Aorta (tissue), 5 donors: ENCODE results near the gene RAF1. TPM values are rescaled to one million over a fixed set of nuclear protein-coding genes. Genes with fewer than 3 reads are reported as not detected.
"Not testable (repeated sequence)": the region's sequence is repeated elsewhere in the genome, so short reads cannot be mapped to it uniquely, and the experiment has no call there.

Experiments
- ATAC-seq: fragments of 200-7000 bp; cut with Tn5 transposase; one replicate; pipeline ENCODE4 v1.9.1; 2022; ENCODE audit warnings: moderate library complexity; ENCODE audit not compliant: low FRiP score
- DNase-seq, 2 donors: peaks; one replicate each; pipeline ENCODE4 v3.0.0-alpha.2; 2020
- H3K27ac ChIP-seq, 2 donors: one replicate each; pipeline ENCODE4 v1.5.1; 2013; ENCODE audit warnings: low read length in 2 of 2, mild to moderate bottlenecking in 2 of 2, moderate library complexity in 2 of 2, control low read depth in 1 of 2, inconsistent platforms in 1 of 2, low read depth in 1 of 2
- H3K27me3 ChIP-seq, 2 donors: one replicate each; pipeline ENCODE4 v1.6.1; 2013; ENCODE audit warnings: control low read depth in 1 of 2, low read length in 1 of 2, mild to moderate bottlenecking in 1 of 2, moderate library complexity in 1 of 2; ENCODE audit not compliant: insufficient read depth in 2 of 2, control insufficient read depth in 1 of 2
- H3K36me3 ChIP-seq, 2 donors: one replicate each; pipeline ENCODE4 v1.6.1; 2013; ENCODE audit warnings: control low read depth in 1 of 2, low read length in 1 of 2, mild to moderate bottlenecking in 1 of 2; ENCODE audit not compliant: insufficient read depth in 2 of 2, control insufficient read depth in 1 of 2
- H3K4me1 ChIP-seq, 2 donors: one replicate each; pipeline ENCODE4 v1.6.1; 2013; ENCODE audit warnings: low read length in 2 of 2, control low read depth in 1 of 2, mild to moderate bottlenecking in 1 of 2, moderate library complexity in 1 of 2; ENCODE audit not compliant: insufficient read depth in 2 of 2, control insufficient read depth in 1 of 2
- H3K4me3 ChIP-seq, 2 donors: one replicate each; pipeline ENCODE4 v1.5.1; 2013; ENCODE audit warnings: low read length in 2 of 2, control low read depth in 1 of 2, mild to moderate bottlenecking in 1 of 2
- H3K9me3 ChIP-seq: one replicate; pipeline ENCODE4 v1.6.1; 2013; ENCODE audit warnings: mild to moderate bottlenecking, low read length; ENCODE audit not compliant: control insufficient read depth
- WGBS, 2 donors: extraction: QIAGEN DNeasy Blood & Tissue Kit; methylation state at CpG; one replicate each; pipeline ENCODE4 v1.1.7; 2013; 5-methylcytosine and 5-hydroxymethylcytosine counted together
- intact Hi-C, 2 donors: fragments of 100-400 bp; cut with DNase I; formaldehyde crosslinking; loops; one replicate each; pipeline versions ENCODE4 v1.14.2 to v1.15.0; 2022
- polyA plus RNA-seq, 2 donors: library from polyadenylated mRNA; stranded (reverse); fragments of 200-250 nt; gene quantifications; one replicate each; pipeline ENCODE4 v1.2.3, GENCODE V29; 2013
- total RNA-seq, 2 donors: library from RNA; stranded (reverse); fragmentation: NEBNext Ultra II Directional; extraction: Animal tissue kit (Norgen Biotek cat#: 25700); gene quantifications; one replicate each; pipeline ENCODE4 v1.2.1, GENCODE V29; 2021
- donor health status: healthy with polysubstance abuse.
- donor health status: Bipolar disorder and iron deficiency.
- donor health status: DM: no; HTN: no; CAD: no.
- donor health status: DM: no; HTN: no; CAD: no.
- donor health status: DM: yes; HTN: yes; CAD: no.

Gene RAF1
- total and polyA plus RNA-seq, 4 donors: 57.0 to 117 (median 89.7) TPM

DNA sequence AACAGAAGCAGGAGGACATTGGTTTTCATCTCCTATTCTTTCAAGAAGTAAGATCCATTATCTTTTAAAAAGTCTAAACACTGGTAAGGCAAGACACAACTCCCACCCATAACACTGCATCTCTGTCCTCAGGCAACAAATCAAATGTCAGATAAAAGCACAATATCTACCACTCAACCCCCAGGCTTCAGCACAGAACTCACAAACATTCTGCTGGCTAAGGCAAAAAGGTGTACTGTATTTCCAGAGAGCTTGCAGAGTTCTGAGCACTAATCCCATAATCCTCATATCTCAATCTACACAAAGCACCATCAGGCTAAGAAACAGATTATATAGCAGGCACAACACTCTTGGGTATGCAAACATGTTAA is 20.9 kb downstream of the RAF1 start:
- Histone ChIP-seq H3K27me3 (no peaks in the 10 kb centered on the region), H3K9me3 (no peaks in the 10 kb centered on the region), H3K4me1 (peaks cover 3 to 7% of the 10 kb centered on the region in 2 donors), H3K36me3 (no peaks in the 10 kb centered on the region), H3K27ac (peak overlapping the region in 1 of 2 donors; percentile 79), H3K4me3 (no peak overlapping the region)
- DNase-seq (no peak), ATAC-seq (no peak)
- intact Hi-C loops: loop anchor here in 1 of 2 donors (5.0 kb wide), 1 partner anchor 56 kb away; no protein-coding TSS in a partner anchor

DNA sequence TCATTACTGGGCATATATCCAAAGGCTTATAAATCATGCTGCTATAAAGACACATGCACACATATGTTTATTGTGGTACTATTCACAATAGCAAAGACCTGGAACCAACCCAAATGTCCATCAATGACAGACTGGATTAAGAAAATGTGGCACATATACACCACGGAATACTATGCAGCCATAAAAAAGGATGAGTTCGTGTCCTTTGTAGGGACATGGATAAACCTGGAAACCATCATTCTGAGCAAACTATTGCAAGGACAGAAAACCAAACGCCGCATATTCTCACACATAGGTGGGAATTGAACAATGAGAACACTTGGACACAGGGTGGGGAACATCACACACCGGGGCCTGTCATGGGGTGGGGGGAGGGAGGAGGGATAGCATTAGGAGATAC is 23.1 kb downstream of the RAF1 start:
- not testable (repeated sequence) for H3K9me3 ChIP-seq, H3K36me3 ChIP-seq, H3K4me3 ChIP-seq, H3K4me1 ChIP-seq, DNase-seq, ATAC-seq, H3K27ac ChIP-seq, H3K27me3 ChIP-seq
- intact Hi-C loops: loop anchor here in 1 of 2 donors (5.0 kb wide), 1 partner anchor 54 kb away; no protein-coding TSS in a partner anchor
- WGBS, 2 donors: 87 to 88% methylated on average over 5 of the region's 5 CpGs

DNA sequence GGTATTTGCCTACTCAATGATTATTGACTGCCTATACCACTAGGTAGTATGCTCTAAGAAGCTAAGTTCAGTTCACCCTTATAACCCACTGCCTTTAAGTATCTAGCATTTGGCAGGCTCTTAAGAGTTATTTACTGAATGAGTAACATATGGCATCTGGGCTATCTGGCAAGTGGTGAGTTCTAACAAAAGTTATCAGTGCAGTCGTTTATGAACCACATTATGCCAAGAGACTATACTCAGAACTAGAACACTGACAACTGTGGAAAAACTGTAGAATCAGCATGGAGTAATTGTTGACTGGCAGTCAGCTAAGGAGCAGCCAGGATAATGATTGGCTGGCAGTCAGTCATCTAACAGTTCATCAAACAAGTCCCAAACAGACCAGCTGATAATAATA is 25.8 kb downstream of the RAF1 start:
- no peak for ATAC-seq

DNA sequence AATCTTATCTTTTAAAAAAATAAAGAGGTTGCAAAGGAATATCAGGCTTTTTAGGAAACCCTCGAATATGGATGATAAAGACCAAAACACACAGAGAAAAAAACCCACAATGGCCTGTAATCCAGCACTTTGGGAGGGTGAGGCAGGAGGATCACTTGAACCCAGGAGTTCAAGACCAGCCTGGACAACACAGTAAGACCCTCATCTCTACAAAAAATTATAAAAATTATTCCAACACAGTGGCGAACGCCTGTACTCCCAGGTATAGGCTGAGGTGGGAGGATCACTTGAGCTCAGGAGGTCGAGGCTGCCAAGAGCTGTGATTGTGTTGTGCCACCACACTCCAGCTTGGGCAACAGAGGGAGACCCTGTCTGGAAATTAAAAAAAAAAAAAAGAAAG is 30.8 kb downstream of the RAF1 start:
- peaks cover 4 to 13% of the 10 kb centered on the region in 2 donors for H3K4me1 ChIP-seq
- intact Hi-C loops: no loop called here
- H3K9me3 ChIP-seq: no peaks in the 10 kb centered on the region
- H3K4me3 ChIP-seq: no peak overlapping the region
- no peaks in the 10 kb centered on the region for H3K27me3 ChIP-seq
- H3K36me3 ChIP-seq: peaks cover 0 to 4% of the 10 kb centered on the region in 2 donors
- no peak overlapping the region for H3K27ac ChIP-seq
- ATAC-seq: no peak
- DNase-seq: no peak
- 77 to 80% methylated on average over 4 of the region's 4 CpGs for WGBS, 2 donors

More for the DNA sequence above, 25.8 kb downstream of the RAF1 start:
- Histone ChIP-seq H3K27me3 (no peaks in the 10 kb centered on the region), H3K4me1 (peaks cover 3 to 8% of the 10 kb centered on the region in 2 donors), H3K4me3 (no peak overlapping the region), H3K36me3 (peaks cover 0 to 4% of the 10 kb centered on the region in 2 donors), H3K27ac (peak overlapping the region in 1 of 2 donors; percentile 14), H3K9me3 (no peaks in the 10 kb centered on the region)
- intact Hi-C loops: no loop called here
- no peak for DNase-seq
- 0 to 6% methylated on average over 1 of the region's 1 CpG for WGBS, 2 donors

DNA sequence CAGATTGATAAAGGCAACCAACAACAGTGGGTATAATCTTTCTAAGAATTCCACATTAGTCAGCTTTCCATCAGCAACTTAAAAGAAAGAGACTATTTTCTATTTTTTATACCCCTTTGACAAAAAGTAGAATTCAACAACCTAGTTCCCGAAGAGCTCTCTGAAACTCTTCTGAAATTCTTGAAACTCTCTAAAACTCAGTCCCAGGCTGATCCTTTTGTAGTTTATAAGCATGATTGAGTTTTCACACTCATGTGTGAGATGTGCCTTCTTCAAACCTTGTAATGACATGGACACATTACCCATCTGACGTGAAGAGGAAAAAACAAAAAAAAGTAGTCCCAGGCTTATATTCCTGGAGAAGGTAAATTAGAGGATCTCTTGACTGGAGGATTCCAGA is 31.4 kb downstream of the RAF1 start:
- Histone ChIP-seq H3K9me3 (no peaks in the 10 kb centered on the region), H3K27me3 (no peaks in the 10 kb centered on the region), H3K4me1 (peaks cover 4 to 9% of the 10 kb centered on the region in 2 donors), H3K4me3 (no peak overlapping the region), H3K27ac (no peak overlapping the region), H3K36me3 (peaks cover 0 to 3% of the 10 kb centered on the region in 2 donors)
- 68% methylated on average over 2 of the region's 2 CpGs for WGBS, 2 donors
- ATAC-seq (no peak), DNase-seq (no peak)
- intact Hi-C loops: no loop called here

DNA sequence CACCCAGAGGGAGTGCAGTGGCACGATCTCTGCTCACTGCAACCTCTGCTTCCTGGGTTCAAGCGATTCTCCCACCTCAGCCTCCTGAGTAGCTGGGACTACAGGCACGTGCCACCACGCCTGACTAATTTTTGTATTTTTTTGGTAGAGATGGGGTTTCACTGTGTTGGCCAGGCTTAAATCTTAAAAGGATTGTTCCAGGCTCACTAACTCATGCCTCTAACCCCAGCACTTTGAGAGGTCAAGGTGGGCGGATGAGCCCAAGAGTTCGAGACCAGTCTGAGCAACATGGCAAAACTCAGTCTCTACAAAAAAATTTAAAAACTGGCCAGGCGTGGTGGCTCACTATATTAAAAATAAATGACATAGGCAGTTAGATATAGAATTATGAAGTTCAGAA is 33.1 kb downstream of the RAF1 start:
- H3K36me3 ChIP-seq, ATAC-seq, H3K4me3 ChIP-seq, DNase-seq, H3K4me1 ChIP-seq, H3K9me3 ChIP-seq, H3K27ac ChIP-seq, intact Hi-C loops, H3K27me3 ChIP-seq: not testable (repeated sequence)
- 88 to 95% methylated on average over 7 of the region's 7 CpGs for WGBS, 2 donors

DNA sequence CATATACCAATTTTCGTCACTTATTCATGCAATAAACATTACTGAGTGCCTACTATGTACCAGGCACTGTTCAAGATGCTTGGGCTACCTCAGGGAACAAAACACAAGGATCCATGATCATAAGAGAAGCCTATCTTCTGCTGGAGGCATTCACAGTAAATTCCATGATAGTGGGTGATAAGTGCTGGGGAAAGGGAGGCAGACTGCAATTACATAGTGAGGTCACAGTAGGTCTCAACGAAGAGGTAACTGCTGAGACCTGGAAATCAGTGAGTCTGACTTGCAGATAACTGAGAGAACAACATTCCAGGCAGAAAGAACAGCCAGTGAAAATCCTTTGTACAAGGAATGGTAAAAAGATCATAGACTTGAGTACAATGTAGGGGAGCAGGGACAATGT is 33.6 kb downstream of the RAF1 start:
- DNase-seq: no peak
- no peaks in the 10 kb centered on the region for H3K27me3 ChIP-seq
- no peaks in the 10 kb centered on the region for H3K9me3 ChIP-seq
- intact Hi-C loops: no loop called here
- no peaks in the 10 kb centered on the region for H3K36me3 ChIP-seq
- ATAC-seq: no peak
- no peak overlapping the region for H3K4me3 ChIP-seq
- H3K4me1 ChIP-seq: peaks cover 6 to 9% of the 10 kb centered on the region in 2 donors
- 62 to 69% methylated on average over 2 of the region's 2 CpGs for WGBS, 2 donors
- H3K27ac ChIP-seq: peak overlapping the region in 1 of 2 donors; percentile 62

DNA sequence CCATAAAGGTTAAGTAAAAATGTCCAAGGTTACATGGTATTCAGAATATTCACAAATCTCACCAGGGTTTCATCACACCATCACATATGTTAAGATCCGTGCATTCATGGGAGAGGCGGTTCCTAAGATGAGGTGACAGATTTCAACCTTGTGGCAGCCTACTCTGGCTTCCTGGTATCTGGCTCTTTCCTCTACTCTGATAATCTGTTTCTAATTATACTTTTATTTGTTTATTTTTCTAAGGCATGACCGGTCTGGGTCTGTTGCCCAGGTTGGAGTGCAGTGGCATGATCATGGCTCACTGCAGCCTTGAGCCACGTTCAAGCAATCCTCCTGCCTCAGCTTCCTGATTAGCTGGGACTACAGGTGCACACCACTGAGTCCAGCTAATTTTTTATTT is 34.4 kb downstream of the RAF1 start:
- H3K4me3 ChIP-seq: no peak overlapping the region
- DNase-seq (no peak), ATAC-seq (peak; percentile 66)
- H3K27ac ChIP-seq: no peak overlapping the region
- no peaks in the 10 kb centered on the region for H3K27me3 ChIP-seq
- no peaks in the 10 kb centered on the region for H3K9me3 ChIP-seq
- intact Hi-C loops: loop anchor here in 1 of 2 donors (5.0 kb wide), 1 partner anchor 33 kb away; the partner anchor contains the start of gene RAF1
- peaks cover 6 to 9% of the 10 kb centered on the region in 2 donors for H3K4me1 ChIP-seq
- H3K36me3 ChIP-seq: no peaks in the 10 kb centered on the region
- WGBS, 2 donors: 2 to 4% methylated on average over 4 of the region's 4 CpGs

DNA sequence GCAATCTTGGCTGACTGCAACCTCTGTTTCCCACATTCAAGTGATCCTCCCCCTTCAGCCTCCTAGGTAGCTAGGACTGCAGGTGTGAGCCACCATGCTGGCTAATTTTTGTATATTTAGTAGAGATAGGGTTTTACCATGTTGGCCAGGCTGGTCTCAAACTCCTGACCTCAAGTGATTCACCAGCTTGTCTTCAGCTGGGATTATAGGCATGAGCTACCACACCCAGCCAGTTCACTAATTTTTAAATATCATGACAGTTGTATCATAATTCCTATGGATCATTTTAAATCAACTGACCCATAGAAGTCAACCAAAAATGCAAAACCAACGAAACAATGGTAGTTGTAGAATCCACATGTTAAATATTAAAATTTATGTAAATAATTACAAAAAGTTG is 35.1 kb downstream of the RAF1 start:
- Histone ChIP-seq H3K27ac (peak overlapping the region in 1 of 2 donors; percentile 25), H3K4me1 (peaks cover 6 to 9% of the 10 kb centered on the region in 2 donors), H3K9me3 (no peaks in the 10 kb centered on the region), H3K27me3 (no peaks in the 10 kb centered on the region), H3K4me3 (no peak overlapping the region), H3K36me3 (no peaks in the 10 kb centered on the region)
- no peak for DNase-seq
- intact Hi-C loops: loop anchor here in 1 of 2 donors (5.0 kb wide), 1 partner anchor 33 kb away; the partner anchor contains the start of gene RAF1
- ATAC-seq: no peak
- 85 to 92% methylated on average over 1 of the region's 1 CpG for WGBS, 2 donors
